Hippocampal formation (tissue), 2 donors: Measurements from ENCODE around the gene TRAK2.
"Not testable (repeated sequence)": the region's sequence is repeated elsewhere in the genome, so short reads cannot be mapped to it uniquely, and the experiment has no call there.

ENCODE experiments used
- DNase-seq, 2 donors: peaks; one replicate each; lab custom pipeline; 2025; lab: John Stamatoyannopoulos, UW

TRAK2 gene

DNA sequence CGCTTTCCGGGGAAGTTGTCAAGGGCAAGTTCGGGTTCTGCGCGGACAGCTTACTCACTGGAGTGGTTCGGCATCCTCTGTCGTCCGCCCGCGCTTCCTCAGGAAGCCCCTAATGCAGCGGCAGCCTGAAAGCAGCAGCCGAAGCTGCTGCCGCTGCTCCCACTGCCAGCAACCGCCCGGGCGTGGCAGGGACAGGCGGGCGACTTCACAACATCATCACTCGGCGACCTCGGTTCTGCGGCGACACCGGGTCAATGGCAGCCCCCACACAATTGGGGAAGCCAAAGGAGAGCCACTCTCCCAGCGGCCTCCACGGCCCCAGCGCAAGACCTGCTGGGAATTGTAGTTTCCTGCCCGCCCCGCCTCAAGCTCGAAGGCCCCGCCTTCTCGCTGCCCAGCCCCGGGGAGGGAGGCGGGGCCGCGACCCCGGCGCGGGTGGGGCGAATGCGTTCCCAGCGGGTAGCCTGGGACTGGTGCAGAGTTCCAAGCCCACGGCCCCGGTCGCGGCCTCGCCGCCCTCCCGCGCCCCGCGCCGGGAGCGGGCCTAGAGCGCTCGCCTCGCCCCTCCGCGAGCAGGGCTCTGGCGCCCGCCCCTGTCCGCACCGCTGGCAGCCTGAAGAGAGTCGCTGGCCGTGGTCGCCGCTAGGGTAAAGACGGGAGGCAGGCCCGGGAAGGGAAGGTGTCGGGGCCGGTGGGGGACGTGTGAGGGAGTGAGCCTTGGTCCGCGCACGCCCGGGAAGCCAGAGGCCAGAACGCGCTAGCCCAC, at the start of gene TRAK2, which contains the start of gene STRADB:
TSS of gene TRAK2 (minus strand) at position 167 of the 766 bp plus-strand sequence. CDS start 30,951 bp downstream, outside the sequence.
TSS of gene STRADB (plus strand) at position 449 of the 766 bp plus-strand sequence. CDS start 3,101 bp downstream, outside the sequence.
- DNase-seq: peak; percentile 94 to 97

- DNase-seq: no peak
These were observed 49.3 kb upstream of the TRAK2 start for GRCh38 chr2:201500534-201500933.

GRCh38 chr2:201496785-201497184, 45.5 kb upstream of the TRAK2 start:
- DNase-seq: no peak

GRCh38 chr2:201490291-201490690, 39.0 kb upstream of the TRAK2 start:
- DNase-seq: no peak

- DNase-seq: no peak
These were observed 33.5 kb upstream of the TRAK2 start for GRCh38 chr2:201484805-201485204.

DNA sequence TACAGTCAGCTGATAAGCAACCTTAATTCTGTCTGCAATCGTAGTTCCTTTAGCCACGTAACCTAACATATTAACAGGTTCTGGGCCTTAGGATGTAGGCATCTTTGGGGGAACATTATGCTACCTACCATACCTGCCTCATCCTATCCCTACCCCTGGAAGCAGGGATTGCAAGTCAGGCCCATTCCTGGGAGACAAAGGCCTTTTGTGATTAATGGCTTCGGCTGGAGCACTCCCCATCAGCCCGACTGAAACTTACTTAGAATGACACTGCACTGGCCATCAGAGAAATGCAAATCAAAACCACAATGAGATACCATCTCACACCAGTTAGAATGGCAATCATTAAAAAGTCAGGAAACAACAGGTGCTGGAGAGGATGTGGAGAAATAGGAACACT, 32.5 kb upstream of the TRAK2 start:
- not testable (repeated sequence) for DNase-seq

- DNase-seq: no peak
These were observed 32.1 kb upstream of the TRAK2 start for GRCh38 chr2:201483342-201483741.

DNA sequence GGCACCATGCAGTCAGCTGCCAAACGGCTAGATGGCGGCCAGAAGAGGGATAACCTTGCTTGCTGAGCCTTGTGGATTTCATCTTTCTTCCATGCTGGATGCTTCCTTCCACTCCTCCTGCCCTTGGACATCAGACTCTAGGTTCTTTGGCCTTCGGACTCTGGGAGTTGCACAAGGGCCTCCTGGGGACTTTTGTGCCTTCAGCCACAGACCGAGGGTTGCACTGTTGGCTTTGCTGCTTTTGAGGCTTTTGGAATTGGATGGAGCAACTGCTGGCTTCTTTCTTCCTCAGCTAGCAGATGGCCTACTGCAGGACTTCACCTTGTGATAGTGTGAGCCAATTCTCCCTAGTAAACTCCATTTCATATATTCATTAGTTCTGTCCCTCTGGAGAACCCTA, 31.3 kb upstream of the TRAK2 start:
- DNase-seq: no peak

DNA sequence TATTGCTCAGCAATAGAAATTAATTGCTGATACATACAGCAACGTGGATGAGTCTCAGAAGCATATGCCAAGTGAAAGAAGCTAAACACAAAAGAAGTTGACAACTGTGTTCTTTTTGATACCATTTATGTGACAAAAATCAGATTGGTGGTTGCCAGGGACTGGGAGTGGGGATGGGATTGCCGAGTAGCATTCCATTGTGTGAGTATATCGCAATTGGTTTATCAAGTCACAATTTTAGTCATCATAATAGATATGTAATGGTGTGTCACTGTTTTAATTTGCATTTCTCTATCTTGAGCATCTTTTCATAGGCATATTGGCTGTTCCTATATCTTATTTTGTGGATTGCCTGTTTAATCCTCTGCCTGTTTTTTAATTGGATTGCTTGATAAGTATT, 21.2 kb upstream of the TRAK2 start:
- no peak for DNase-seq

DNA sequence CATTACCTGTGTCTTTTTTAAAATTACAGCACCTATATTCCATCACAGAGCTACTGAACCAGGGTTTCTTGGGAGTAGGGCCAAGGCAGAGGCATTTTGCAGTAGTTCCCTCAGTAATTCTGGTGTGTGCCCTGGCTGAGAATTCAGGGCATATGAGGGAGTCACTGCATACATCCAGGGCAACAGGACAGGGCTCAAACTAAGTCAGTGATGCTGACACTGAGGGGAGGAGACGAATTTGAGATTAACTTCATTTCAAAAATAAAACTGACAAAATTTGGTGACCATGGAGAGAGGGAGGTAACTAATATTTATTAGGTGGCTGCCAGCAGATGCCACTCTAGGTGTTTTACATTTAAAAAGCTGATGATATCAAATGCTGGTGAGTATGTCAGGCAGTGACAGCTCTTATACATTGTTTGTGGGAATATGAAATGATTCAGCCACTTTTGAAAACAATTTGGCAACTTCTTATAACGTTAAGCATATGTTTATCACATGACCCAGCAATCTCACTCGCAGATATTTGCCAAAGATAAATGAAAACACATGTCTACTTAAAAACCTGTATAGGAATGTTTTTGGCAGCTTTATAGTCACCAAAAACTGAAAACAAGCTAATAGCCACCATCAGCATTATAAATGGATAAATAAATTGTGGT, 20.6 kb upstream of the TRAK2 start:
- DNase-seq: no peak

- no peak for DNase-seq
These were observed 19.8 kb upstream of the TRAK2 start for GRCh38 chr2:201470821-201471731.

DNA sequence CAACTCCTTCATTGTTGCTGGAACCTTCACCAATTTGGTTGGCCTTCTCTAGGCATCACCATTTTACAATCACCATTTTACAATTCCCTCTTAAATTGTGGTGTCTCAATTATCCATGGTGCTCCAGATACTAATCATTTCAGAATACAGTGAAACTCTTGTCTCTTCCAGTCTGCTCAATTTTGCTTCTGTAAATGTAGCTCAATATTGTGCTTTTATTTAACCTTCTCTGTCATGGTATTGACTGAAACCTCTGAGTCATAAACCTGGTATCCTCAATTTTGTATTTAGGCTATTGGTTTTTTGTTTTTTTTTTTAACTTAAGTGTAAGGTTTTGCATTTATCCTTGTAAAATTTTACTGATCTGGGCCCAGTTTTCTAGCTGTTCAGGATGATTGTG, 16.4 kb upstream of the TRAK2 start:
- DNase-seq: no peak

GRCh38 chr2:201466050-201466675, 14.9 kb upstream of the TRAK2 start:
- DNase-seq: peak in 1 of 2 donors; percentile 40

DNA sequence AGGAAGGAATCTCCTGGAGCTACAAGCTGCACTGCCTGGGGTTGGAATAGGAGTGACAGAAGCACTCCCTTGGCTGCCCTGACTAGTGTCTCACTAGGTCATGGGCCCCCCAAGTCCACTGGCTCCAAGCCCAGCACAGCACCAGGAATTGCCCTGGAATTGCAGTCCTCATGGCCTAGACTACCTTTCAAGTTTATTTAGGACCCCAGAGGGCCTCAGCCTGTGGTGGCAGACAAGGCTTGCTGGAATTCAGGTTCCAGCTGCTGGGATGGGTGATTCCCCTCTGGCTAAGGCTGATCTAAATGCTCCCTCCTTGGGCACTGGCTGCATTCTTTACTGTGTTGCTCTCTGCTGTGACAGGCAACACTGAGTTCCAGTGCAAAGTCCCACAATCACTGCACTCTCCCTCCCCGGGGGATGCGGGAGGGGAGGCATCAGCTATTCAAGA, 14.3 kb upstream of the TRAK2 start:
- DNase-seq: peak in 1 of 2 donors; percentile 35

GRCh38 chr2:201464547-201464946, 13.3 kb upstream of the TRAK2 start:
- DNase-seq: no peak

DNA sequence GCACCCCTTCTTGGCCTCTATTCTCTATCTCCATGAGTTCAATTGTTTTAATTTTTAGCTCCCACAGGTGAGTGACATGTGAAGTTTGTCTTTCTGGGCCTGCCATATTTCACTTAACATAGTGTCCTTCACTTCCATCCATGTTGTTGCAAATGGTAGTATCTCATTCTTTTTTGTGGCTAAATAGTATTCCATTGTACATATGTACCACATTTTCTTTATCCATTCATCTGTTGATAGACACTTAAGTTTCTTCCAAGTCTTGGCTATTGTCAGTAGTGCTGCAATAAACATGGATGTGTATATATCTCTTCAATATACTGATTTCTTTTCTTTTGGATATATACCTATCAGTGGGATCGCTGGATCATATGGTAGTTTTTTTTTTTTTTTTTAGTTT, 9.3 kb upstream of the TRAK2 start:
- no peak for DNase-seq

DNA sequence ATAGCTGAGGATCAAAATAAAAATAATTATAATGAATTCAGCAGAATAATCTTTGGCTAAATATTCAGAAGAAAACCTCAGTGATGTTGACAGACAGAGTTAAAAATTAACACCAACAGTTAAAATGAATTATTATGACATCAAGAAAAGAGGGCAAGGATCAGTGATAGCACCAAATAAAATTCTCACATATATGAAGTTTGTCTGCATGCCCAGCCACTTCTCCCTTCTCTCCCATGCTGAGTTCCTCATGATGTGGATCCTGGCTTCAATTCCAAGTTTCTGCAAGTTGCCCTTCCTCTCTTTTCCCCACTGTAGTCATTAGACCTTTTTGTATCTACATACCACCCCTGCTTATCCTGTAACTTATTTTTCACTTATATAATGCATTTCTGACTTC, 7.1 kb upstream of the TRAK2 start:
- DNase-seq: no peak

DNA sequence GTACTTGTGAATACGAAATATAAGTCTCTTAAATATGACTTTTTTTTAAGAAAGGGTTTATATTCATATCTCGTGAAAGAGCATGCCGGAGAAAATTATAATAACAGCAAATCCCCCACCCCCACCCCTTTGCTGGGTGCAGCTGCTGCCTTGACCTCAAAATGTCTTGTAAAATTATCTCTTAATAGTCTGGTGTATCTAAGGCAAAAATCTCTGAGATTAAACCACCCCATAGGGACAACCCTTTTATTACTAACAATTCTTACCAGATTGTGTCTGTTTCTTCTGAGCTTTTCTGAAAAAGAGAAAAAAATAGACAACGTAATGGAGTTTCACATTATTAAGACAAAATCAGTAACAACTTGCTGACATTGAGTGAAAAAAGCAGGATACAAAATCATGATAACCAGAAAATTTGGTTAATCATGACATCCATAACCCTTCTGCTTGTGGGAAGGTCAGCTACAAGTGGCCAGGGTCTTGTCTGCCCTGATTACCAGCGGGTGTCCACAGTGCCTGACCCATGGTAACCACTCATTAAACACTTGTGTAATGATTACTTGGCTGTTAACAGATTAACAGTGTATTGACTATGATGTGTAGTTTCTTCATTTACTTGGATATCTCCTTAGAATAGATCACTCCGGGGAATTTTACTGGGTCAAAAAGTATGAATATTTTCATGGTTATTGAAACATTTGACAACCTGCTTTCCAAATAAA, 1.8 kb upstream of the TRAK2 start:
- no peak for DNase-seq

DNA sequence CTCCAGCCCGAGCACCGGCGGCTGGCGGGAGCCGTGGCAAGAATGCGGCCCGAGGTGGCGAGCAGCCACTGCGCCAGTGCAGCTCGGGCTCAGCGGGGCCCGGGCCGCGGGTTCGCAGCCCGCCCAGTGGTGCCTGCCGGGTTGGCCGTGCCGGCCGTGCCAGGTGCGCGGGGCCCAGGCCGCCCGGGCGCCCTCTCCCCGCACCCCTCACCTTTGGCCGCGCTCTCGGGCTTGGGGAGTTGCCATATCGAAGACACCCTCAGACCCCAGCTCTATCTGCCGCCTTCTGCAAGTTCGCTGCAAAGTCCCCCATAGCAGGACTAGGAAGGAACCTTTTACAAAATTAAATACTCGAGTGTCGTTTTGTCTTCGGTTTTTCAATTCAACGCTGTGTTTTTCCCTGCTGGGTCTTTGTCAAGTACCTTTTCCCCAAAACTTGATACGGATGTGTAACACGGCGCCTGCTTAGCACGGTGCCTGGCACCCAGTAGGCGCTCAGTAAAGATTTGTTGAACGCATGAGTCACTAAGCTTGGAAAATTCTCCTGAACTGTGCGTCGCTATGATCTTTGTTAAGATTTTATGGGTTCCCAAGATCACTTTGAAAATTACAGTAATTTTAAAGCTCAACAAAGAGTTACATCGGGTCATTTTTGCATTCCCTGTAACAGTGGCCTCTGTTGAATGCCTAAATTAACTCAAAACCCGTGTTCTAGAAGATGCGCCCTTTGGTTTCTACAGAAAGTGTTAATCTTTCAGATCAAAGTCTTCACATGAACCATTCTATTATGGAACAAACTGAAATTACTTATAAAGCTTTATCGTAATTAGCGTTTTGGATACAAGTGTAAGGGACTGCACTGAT, 1.0 kb upstream of the TRAK2 start:
- no peak for DNase-seq

- DNase-seq: no peak
These were observed 335 bp downstream of the TRAK2 start for GRCh38 chr2:201450954-201451291.
